Measurements from ENCODE around the gene PTEN. TPM values are rescaled to one million over a fixed set of nuclear protein-coding genes. Genes with fewer than 3 reads are reported as not detected.
"Not testable (repeated sequence)": the region's sequence is repeated elsewhere in the genome, so short reads cannot be mapped to it uniquely, and the experiment has no call there.

PTEN gene
- total RNA-seq, 4 donors from 2014 or later: 143 to 224 (median 171) TPM

DNA sequence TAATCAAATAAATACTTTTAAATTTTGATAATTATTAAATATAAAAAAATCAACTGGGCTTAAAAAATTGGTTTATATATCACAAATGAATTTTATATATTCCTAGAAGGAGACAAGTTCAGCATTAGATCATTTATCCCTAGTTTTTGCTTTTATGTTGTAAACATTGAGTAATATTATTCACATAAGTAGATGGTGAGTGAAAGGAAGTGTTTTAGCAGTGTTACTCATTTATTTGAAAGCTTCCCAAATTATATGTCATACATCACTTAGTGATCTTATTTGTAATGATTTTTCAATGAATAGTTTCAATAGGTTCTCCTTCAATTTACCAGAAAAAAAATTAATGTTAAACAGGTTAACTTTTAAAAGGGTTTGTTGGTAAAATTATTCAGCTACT, 15.9 kb upstream of the PTEN start:
- Histone ChIP-seq H3K4me1 (peaks cover 0 to 10% (median 0%) of the 10 kb centered on the region in 4 donors), H3K9me3 (no peaks in the 10 kb centered on the region), H3K27me3 (no peaks in the 10 kb centered on the region), H3K27ac (no peak overlapping the region), H3K36me3 (no peaks in the 10 kb centered on the region), H3K4me3 (no peak overlapping the region)
- no peak for TF ChIP-seq POLR2A (IDR thresholded peaks at IDR 0.05)
- DNase-seq (ENCODE audit: low spot score in 2 of 2): no peak

DNA sequence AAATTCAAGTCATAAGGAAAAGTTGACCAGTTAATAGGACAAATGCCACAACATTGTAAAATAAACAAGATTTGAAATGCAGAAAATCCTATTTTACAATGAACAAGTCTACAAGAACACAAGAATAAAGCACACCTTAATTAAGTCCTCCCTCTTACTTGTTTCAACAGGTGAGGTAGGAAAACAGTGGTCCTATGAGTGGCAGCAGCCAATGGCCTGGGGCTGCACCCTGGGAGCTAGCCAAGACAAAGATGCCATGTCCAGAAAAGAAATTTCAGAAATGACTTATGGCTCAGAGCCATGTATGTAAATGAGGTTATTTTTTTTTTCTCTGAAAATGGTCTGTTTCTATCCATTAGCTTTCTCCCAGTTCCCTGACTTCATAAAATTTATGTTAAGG, 14.4 kb upstream of the PTEN start:
- Histone ChIP-seq H3K27ac (no peak overlapping the region), H3K4me1 (peaks cover 0 to 10% (median 0%) of the 10 kb centered on the region in 4 donors), H3K9me3 (no peaks in the 10 kb centered on the region), H3K27me3 (no peaks in the 10 kb centered on the region), H3K36me3 (no peaks in the 10 kb centered on the region), H3K4me3 (no peak overlapping the region)
- DNase-seq (ENCODE audit: low spot score in 2 of 2): no peak
- no peak for TF ChIP-seq POLR2A (IDR thresholded peaks at IDR 0.05)
- TF ChIP-seq, protein P1, sequence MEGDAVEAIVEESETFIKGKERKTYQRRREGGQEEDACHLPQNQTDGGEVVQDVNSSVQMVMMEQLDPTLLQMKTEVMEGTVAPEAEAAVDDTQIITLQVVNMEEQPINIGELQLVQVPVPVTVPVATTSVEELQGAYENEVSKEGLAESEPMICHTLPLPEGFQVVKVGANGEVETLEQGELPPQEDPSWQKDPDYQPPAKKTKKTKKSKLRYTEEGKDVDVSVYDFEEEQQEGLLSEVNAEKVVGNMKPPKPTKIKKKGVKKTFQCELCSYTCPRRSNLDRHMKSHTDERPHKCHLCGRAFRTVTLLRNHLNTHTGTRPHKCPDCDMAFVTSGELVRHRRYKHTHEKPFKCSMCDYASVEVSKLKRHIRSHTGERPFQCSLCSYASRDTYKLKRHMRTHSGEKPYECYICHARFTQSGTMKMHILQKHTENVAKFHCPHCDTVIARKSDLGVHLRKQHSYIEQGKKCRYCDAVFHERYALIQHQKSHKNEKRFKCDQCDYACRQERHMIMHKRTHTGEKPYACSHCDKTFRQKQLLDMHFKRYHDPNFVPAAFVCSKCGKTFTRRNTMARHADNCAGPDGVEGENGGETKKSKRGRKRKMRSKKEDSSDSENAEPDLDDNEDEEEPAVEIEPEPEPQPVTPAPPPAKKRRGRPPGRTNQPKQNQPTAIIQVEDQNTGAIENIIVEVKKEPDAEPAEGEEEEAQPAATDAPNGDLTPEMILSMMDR (IDR thresholded peaks at IDR 0.05): no peak
- no peak for TF ChIP-seq EP300 (IDR thresholded peaks at IDR 0.05)

DNA sequence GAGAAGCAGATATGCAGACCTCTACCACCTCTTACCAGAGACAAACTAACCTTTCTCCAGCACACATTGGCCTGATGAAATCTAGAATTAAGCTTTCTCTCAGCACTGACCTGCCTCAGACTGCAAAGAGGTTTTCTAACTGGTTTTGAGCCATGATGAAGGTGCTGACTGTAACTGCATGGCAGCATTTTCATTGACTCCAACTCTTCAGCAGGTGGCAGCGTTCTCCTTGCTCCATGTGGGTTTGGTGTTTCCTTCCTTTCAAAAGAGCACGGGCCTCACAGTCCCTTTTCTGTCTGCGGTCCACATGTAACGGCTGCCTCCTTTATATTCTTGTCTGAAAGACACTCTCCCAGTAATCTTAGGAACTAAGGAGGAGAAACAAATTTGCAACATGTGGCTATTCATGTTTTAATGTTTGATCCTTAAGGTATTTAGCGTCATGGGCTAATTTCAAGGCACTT, 12.7 kb upstream of the PTEN start:
- Histone ChIP-seq H3K27me3 (no peaks in the 10 kb centered on the region), H3K27ac (peak overlapping the region in 1 of 4 donors; percentile 39), H3K36me3 (no peaks in the 10 kb centered on the region), H3K4me3 (no peak overlapping the region), H3K4me1 (peaks cover 0 to 10% (median 0%) of the 10 kb centered on the region in 4 donors), H3K9me3 (no peaks in the 10 kb centered on the region)
- 16 to 18% methylated on average over 5 of the region's 5 CpGs for WGBS, 2 donors
- TF ChIP-seq POLR2A (IDR thresholded peaks at IDR 0.05) (no peak), EP300 (IDR thresholded peaks at IDR 0.05) (peak in 1 of 2 donors; percentile 28)
- TF ChIP-seq, protein P1 (IDR thresholded peaks at IDR 0.05): peak; percentile 55 to 74 (median 62)
- peak in 1 of 2 donors; percentile 65 for DNase-seq (ENCODE audit: low spot score in 2 of 2)

DNA sequence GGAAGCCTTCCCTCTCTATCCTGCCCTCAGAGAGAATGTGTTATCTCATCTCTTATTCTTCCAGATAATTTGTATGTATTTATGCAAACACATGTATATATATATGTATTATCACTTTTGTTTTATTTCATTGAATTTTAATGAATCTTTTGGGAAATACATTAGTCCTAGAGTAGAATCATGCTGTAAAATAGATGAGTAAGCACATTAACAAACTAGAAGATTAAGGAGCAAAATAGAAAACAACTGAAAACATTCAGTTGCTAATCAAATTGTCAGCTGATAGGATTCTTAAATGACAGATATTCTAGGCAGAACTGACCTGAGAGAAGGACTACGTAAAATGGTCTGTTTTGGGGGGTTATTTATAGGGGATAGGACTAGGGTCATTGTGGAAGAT, 11.3 kb upstream of the PTEN start:
- WGBS, 2 donors: 85 to 97% methylated on average over 1 of the region's 1 CpG

DNA sequence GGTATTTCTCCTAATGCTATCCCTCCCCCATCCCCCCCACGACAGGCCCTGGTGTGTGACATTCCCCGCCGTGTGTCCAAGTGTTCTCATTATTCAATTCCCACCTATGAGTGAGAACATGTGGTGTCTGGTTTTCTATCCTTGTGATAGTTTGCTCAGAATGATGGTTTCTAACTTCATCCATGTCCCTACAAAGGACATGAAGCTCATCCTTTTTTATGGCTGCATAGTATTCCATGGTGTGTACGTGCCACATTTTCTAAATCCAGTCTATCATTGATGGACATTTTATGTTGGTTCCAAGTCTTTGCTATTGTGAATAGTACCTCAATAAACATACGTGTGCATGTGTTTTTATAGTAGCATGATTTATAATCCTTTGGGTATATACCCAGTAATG, 8.2 kb upstream of the PTEN start:
- H3K27me3 ChIP-seq; H3K4me3 ChIP-seq; H3K9me3 ChIP-seq; H3K27ac ChIP-seq; DNase-seq (ENCODE audit: low spot score in 2 of 2); H3K36me3 ChIP-seq: not testable (repeated sequence)
- H3K4me1 ChIP-seq: peaks cover 0 to 12% (median 1%) of the 10 kb centered on the region in 4 donors
- 95 to 97% methylated on average over 5 of the region's 5 CpGs for WGBS, 2 donors

More for the DNA sequence above, 11.3 kb upstream of the PTEN start:
- Histone ChIP-seq H3K4me3 (no peak overlapping the region), H3K4me1 (peaks cover 0 to 10% (median 0%) of the 10 kb centered on the region in 4 donors), H3K36me3 (no peaks in the 10 kb centered on the region), H3K9me3 (no peaks in the 10 kb centered on the region), H3K27ac (no peak overlapping the region), H3K27me3 (no peaks in the 10 kb centered on the region)
- no peak for DNase-seq (ENCODE audit: low spot score in 2 of 2)
- TF ChIP-seq POLR2A (IDR thresholded peaks at IDR 0.05) (no peak), EP300 (IDR thresholded peaks at IDR 0.05) (no peak)
- TF ChIP-seq, protein P1 (IDR thresholded peaks at IDR 0.05): no peak

DNA sequence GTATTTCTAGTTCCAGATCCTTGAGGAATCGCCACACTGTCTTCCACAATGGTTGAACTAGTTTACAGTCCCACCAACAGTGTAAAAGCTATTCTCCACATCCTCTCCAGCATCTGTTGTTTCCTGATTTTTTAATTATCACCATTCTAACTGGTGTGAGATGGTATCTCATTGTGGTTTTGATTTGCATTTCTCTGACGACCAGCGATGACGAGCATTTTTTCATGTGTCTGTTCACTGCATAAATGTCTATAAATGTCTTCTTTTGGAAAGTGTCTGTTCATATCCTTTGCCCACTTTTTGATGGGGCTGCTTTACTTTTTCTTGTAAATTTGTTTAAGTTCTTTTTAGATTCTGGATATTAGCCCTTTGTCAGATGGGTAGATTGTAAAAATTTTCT, 7.8 kb upstream of the PTEN start:
- WGBS, 2 donors: 90 to 92% methylated on average over 4 of the region's 4 CpGs

More for the DNA sequence above, 7.8 kb upstream of the PTEN start:
- H3K27me3 ChIP-seq; H3K36me3 ChIP-seq; H3K9me3 ChIP-seq; H3K4me3 ChIP-seq; H3K27ac ChIP-seq; DNase-seq (ENCODE audit: low spot score in 2 of 2): not testable (repeated sequence)
- peaks cover 0 to 13% (median 2%) of the 10 kb centered on the region in 4 donors for H3K4me1 ChIP-seq
